ENCODE results near the gene RNASE2. TPM values are rescaled to one million over a fixed set of nuclear protein-coding genes. Genes with fewer than 3 reads are reported as not detected.
"Not testable (repeated sequence)": the region's sequence is repeated elsewhere in the genome, so short reads cannot be mapped to it uniquely, and the experiment has no call there.

RNASE2 gene
- total and polyA plus RNA-seq, 2 donors (not counting 3 experiments of a cell fraction or from before 2014, with no cell fraction given), result not detected

DNA sequence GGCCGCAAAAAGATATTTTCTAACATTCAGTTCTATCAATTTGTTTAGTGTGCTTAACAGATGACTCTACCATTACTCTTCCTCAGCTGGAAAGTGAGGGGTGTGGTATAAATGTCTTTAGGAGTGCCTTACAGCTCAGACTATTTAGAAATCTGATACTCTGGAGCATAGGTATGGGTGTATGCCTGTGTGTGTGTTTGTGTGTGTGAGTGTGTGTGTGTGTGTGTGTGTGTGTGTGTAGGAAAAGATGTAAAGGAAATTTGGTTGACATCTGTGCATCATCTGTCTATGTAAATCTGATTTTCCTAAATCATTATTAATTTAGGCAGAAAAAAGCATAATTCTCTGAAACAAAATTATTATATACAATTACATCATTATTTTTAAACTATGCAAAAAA lies 48.1 kb upstream of the RNASE2 start:
- dilution Hi-C loops (cut with MboI; ENCODE audit: extremely low pct_ligation_motif_present, low sequenced_read_pairs) (no loop called here), intact Hi-C loops (cut with micrococcal nuclease) (no loop called here)
- no peaks in the 10 kb centered on the region for H3K36me3 ChIP-seq (ENCODE audit: control insufficient read depth in 2 of 2, extremely low read depth in 1 of 2, insufficient read depth in 2 of 2, low read length in 2 of 2)
- H3K9ac ChIP-seq (replicated peaks; ENCODE audit: extremely low read depth, insufficient read depth, low read length), result no peak overlapping the region
- no peak for DNase-seq (ENCODE audit: low read depth, low spot score)
- no TSS peak for BruUV-seq (replicated peaks)
- H2AFZ ChIP-seq (ENCODE audit: low read depth, low read length), result no peak overlapping the region
- ChIA-PET POLR2A (no interaction called here), CTCF (interaction anchor here (1.4 kb wide), 1 partner anchor 108 kb away, joined by 5 read pairs; no protein-coding TSS in a partner anchor)
- no peak overlapping the region for H3K4me3 ChIP-seq (replicated peaks in 1 of 3; ENCODE audit: insufficient read depth in 1 of 3, low read depth in 1 of 3, low read length in 3 of 3)
- H4K20me1 ChIP-seq (replicated peaks; ENCODE audit: control insufficient read depth, extremely low read depth, insufficient read depth, low read length), result no peaks in the 10 kb centered on the region
- H3K79me2 ChIP-seq (ENCODE audit: control insufficient read depth, insufficient read depth, low read length), result no peaks in the 10 kb centered on the region
- no peak for FAIRE-seq
- TF ChIP-seq POLR2A (IDR thresholded peaks at IDR 0.05; ENCODE audit: low read depth, low read length) (no peak), POLR2AphosphoS5 (IDR thresholded peaks at IDR 0.05; ENCODE audit: insufficient read depth, low read depth, low read length) (no peak), GATA2 (IDR thresholded peaks at IDR 0.05; ENCODE audit: insufficient read depth, insufficient read length, low read depth, low read length) (no peak), MYC (IDR thresholded peaks at IDR 0.05; ENCODE audit: low read depth, low read length) (no peak), JUN (IDR thresholded peaks at IDR 0.05; ENCODE audit: borderline replicate concordance, insufficient read depth, insufficient read length, low read depth) (no peak), FOS (IDR thresholded peaks at IDR 0.05; ENCODE audit: borderline replicate concordance, insufficient read depth, low read length) (no peak), EZH2 (IDR thresholded peaks at IDR 0.05; ENCODE audit: borderline replicate concordance, low read depth, low read length, severe bottlenecking) (no peak)
- TF ChIP-seq, protein P1, sequence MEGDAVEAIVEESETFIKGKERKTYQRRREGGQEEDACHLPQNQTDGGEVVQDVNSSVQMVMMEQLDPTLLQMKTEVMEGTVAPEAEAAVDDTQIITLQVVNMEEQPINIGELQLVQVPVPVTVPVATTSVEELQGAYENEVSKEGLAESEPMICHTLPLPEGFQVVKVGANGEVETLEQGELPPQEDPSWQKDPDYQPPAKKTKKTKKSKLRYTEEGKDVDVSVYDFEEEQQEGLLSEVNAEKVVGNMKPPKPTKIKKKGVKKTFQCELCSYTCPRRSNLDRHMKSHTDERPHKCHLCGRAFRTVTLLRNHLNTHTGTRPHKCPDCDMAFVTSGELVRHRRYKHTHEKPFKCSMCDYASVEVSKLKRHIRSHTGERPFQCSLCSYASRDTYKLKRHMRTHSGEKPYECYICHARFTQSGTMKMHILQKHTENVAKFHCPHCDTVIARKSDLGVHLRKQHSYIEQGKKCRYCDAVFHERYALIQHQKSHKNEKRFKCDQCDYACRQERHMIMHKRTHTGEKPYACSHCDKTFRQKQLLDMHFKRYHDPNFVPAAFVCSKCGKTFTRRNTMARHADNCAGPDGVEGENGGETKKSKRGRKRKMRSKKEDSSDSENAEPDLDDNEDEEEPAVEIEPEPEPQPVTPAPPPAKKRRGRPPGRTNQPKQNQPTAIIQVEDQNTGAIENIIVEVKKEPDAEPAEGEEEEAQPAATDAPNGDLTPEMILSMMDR (IDR thresholded peaks at IDR 0.05; ENCODE audit: extremely low read depth in 1 of 2, insufficient read depth in 1 of 2, low read depth in 1 of 2, low read length in 2 of 2), result no peak
- TF ChIP-seq, protein P2, sequence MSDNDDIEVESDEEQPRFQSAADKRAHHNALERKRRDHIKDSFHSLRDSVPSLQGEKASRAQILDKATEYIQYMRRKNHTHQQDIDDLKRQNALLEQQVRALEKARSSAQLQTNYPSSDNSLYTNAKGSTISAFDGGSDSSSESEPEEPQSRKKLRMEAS (IDR thresholded peaks at IDR 0.05; ENCODE audit: insufficient read depth, insufficient read length), result no peak
- H3K9me3 ChIP-seq (replicated peaks; ENCODE audit: control insufficient read depth, insufficient read depth, low read length), result no peaks in the 10 kb centered on the region
- no peak overlapping the region for H3K4me2 ChIP-seq (ENCODE audit: insufficient read depth, low read length)
- no peak overlapping the region for H3K27ac ChIP-seq (ENCODE audit: insufficient read depth, low read depth, low read length)
- H3K9me1 ChIP-seq (replicated peaks; ENCODE audit: control insufficient read depth, extremely low read depth, insufficient read depth, low read length), result no peaks in the 10 kb centered on the region
- no peaks in the 10 kb centered on the region for H3K4me1 ChIP-seq (ENCODE audit: control insufficient read depth, extremely low read depth, insufficient read depth, low read length)
- H3K27me3 ChIP-seq (ENCODE audit: control insufficient read depth in 2 of 2, insufficient read depth in 2 of 2, low read length in 2 of 2), result no peaks in the 10 kb centered on the region

DNA sequence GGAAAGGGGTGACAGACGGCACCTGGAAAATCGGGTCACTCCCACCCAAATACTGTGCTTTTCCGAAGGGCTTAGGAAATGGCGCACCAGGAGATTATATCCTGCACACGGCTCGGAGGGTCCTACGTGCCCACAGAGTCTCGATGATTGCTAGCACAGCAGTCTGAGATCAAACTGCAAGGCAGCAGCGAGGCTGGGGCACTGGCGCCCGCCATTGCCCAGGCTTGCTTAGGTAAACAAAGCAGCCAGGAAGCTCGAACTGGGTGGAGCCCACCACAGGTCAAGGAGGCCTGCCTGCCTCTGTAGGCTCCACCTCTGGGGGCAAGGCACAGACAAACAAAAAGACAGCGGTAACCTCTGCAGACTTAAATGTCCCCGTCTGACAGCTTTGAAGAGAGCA lies 44.5 kb upstream of the RNASE2 start:
- H3K27me3 ChIP-seq (ENCODE audit: control insufficient read depth in 2 of 2, insufficient read depth in 2 of 2, low read length in 2 of 2); H3K79me2 ChIP-seq (ENCODE audit: control insufficient read depth, insufficient read depth, low read length); FAIRE-seq; H3K9me1 ChIP-seq (replicated peaks; ENCODE audit: control insufficient read depth, extremely low read depth, insufficient read depth, low read length); dilution Hi-C loops (cut with MboI; ENCODE audit: extremely low pct_ligation_motif_present, low sequenced_read_pairs); CTCF ChIA-PET; H3K36me3 ChIP-seq (ENCODE audit: control insufficient read depth in 2 of 2, extremely low read depth in 1 of 2, insufficient read depth in 2 of 2, low read length in 2 of 2); BruUV-seq (replicated peaks); POLR2A ChIA-PET; H3K27ac ChIP-seq (ENCODE audit: insufficient read depth, low read depth, low read length); H3K4me2 ChIP-seq (ENCODE audit: insufficient read depth, low read length); H3K9me3 ChIP-seq (replicated peaks; ENCODE audit: control insufficient read depth, insufficient read depth, low read length); H4K20me1 ChIP-seq (replicated peaks; ENCODE audit: control insufficient read depth, extremely low read depth, insufficient read depth, low read length); H3K9ac ChIP-seq (replicated peaks; ENCODE audit: extremely low read depth, insufficient read depth, low read length); H3K4me1 ChIP-seq (ENCODE audit: control insufficient read depth, extremely low read depth, insufficient read depth, low read length); H3K4me3 ChIP-seq (replicated peaks in 1 of 3; ENCODE audit: insufficient read depth in 1 of 3, low read depth in 1 of 3, low read length in 3 of 3); intact Hi-C loops (cut with micrococcal nuclease); H2AFZ ChIP-seq (ENCODE audit: low read depth, low read length); DNase-seq (ENCODE audit: low read depth, low spot score): not testable (repeated sequence)

DNA sequence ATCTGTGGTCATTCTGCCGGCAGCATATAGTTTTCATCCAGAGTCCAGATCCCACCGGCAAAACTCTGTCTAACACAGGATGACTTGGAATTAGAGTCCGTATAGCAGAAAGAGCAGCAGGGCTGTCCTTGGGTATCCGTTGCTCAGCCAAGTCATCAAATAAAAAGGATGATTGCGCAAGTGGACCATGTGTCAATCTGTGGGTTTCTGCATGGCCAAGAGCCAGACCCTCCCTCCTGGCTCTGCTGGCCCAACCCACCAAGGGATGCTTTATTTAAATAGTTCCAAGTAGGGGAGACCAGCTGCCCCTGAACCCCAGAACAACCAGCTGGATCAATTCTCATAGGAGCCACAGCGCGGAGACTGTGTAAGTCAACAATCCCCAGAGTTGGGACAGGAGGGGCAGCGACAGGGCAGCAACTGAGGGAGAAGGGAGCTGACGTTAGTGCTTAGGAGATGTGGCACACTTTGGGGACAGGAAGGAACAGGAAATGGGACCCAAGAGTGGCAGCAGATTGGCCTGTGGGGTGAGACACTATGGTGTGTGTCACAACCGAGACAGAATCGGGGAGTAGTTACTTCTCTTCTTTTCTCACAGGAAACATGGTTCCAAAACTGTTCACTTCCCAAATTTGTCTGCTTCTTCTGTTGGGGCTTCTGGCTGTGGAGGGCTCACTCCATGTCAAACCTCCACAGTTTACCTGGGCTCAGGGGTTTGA lies 36.1 kb upstream of the RNASE2 start:
- H3K9me3 ChIP-seq (replicated peaks; ENCODE audit: control insufficient read depth, insufficient read depth, low read length); H3K27ac ChIP-seq (ENCODE audit: insufficient read depth, low read depth, low read length); H4K20me1 ChIP-seq (replicated peaks; ENCODE audit: control insufficient read depth, extremely low read depth, insufficient read depth, low read length); H3K79me2 ChIP-seq (ENCODE audit: control insufficient read depth, insufficient read depth, low read length); dilution Hi-C loops (cut with MboI; ENCODE audit: extremely low pct_ligation_motif_present, low sequenced_read_pairs); H3K4me2 ChIP-seq (ENCODE audit: insufficient read depth, low read length); H2AFZ ChIP-seq (ENCODE audit: low read depth, low read length); intact Hi-C loops (cut with micrococcal nuclease); BruUV-seq (replicated peaks); H3K4me1 ChIP-seq (ENCODE audit: control insufficient read depth, extremely low read depth, insufficient read depth, low read length); H3K9me1 ChIP-seq (replicated peaks; ENCODE audit: control insufficient read depth, extremely low read depth, insufficient read depth, low read length); H3K9ac ChIP-seq (replicated peaks; ENCODE audit: extremely low read depth, insufficient read depth, low read length); POLR2A ChIA-PET; H3K27me3 ChIP-seq (ENCODE audit: control insufficient read depth in 2 of 2, insufficient read depth in 2 of 2, low read length in 2 of 2); FAIRE-seq; CTCF ChIA-PET; H3K36me3 ChIP-seq (ENCODE audit: control insufficient read depth in 2 of 2, extremely low read depth in 1 of 2, insufficient read depth in 2 of 2, low read length in 2 of 2); DNase-seq (ENCODE audit: low read depth, low spot score); H3K4me3 ChIP-seq (replicated peaks in 1 of 3; ENCODE audit: insufficient read depth in 1 of 3, low read depth in 1 of 3, low read length in 3 of 3): not testable (repeated sequence)
